HG02943 (cell line): Measurements from ENCODE around the gene SGSM1.

ENCODE experiments used
- ATAC-seq: cut with Tn5 transposase; IDR thresholded peaks from one replicate; pipeline ENCODE4 v1.9.1; 2021; ENCODE audit warnings: mild to moderate bottlenecking, low read depth, moderate library complexity; ENCODE audit not compliant: unreplicated experiment

Gene SGSM1, protein sequence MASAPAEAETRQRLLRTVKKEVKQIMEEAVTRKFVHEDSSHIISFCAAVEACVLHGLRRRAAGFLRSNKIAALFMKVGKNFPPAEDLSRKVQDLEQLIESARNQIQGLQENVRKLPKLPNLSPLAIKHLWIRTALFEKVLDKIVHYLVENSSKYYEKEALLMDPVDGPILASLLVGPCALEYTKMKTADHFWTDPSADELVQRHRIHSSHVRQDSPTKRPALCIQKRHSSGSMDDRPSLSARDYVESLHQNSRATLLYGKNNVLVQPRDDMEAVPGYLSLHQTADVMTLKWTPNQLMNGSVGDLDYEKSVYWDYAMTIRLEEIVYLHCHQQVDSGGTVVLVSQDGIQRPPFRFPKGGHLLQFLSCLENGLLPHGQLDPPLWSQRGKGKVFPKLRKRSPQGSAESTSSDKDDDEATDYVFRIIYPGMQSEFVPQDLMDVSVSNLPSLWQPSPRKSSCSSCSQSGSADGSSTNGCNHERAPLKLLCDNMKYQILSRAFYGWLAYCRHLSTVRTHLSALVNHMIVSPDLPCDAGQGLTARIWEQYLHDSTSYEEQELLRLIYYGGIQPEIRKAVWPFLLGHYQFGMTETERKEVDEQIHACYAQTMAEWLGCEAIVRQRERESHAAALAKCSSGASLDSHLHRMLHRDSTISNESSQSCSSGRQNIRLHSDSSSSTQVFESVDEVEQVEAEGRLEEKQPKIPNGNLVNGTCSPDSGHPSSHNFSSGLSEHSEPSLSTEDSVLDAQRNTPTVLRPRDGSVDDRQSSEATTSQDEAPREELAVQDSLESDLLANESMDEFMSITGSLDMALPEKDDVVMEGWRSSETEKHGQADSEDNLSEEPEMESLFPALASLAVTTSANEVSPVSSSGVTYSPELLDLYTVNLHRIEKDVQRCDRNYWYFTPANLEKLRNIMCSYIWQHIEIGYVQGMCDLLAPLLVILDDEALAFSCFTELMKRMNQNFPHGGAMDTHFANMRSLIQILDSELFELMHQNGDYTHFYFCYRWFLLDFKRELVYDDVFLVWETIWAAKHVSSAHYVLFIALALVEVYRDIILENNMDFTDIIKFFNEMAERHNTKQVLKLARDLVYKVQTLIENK

DNA sequence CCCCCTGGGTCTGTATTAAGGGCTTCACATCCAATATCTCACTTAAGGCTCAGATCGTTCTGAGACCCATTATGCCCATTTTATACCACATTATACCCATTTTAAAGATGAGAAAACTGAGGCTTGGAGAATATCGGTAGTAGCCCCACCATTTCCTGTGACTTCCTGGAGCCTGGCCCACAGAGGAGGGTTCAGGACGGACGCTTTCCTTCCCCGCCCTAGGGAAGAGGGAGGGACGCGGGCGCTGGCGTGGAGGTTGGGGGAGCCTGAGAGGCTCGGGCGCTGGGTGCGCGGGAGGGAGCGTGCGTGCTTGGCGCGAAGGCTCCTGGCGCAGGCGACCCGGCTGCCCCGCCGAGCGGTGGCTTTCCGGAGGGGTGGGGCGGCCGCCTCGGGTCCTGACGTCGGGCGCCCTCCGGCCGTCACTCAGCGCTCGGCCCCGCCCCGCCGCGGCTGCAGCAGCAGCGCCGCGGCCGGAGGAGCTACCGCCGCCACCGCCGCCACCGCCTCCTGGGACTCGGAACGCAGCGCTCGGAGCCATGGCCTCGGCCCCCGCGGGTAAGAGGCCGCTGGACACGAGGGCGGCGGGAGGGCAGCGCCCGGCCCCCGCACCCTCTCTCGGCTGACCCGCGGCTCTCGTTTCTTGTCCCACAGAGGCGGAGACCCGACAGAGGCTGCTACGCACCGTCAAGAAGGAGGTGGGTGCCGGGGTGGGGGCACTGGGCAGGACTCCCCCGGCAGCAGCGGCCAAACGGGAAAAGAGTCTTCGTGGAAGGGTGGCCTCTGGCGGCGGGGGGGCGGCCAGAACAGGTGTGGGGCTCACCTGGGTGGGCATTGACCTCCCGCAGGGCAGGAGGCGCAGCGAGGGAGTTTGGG lies at the start of gene SGSM1:
TSS of gene SGSM1 (plus strand) at position 422 of the 873 bp plus-strand sequence. CDS start at position 537, 115 bp downstream.
- no peak for ATAC-seq

DNA sequence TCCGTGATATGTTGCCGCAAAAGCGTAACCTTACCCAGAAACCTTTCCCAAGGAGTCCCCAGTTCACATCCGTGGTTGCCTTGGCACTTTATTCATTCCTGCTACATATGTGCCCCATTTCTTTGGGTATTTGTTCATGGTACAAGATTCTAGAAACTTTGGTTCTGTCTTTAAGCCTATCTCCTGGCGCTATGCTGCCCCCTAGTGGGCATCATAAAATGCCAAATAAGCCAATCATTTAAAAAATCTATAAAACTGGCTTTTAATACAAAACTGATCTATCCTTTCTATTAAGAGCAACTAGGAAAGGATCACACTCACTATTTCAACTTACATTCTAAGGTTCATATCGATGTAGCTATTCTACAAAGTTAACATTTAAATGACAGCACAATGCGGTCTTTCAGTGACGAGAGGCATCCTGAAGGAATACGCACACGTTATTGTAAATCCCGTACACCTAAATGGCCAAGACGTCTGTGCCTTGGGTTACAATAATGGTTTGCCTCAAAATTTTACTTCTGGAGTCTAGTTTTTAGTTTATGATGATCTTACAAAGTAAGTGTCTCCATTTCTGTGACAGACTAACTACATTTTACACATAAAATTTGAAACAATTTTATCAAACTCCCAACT lies 47.7 kb upstream of the SGSM1 start:
- no peak for ATAC-seq

DNA sequence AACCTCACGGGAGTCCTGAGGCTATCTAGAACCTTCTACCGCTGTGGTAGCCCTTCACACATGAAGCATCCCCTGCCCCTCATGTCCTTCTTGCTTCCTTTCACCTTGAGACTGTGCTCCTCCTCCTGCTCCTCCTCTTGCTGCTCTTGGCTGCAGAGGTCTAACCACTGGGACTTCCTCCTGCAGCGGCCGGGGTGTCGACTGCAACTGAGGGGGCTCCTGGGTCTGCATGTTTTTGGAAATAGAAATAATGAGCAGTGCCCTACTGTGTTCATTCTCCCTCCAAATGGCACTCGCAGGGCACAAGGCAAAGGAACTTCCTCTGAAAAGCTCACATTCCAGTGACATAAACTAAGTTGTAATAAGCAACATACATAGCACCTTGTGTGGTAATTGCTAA lies 46.2 kb upstream of the SGSM1 start:
- ATAC-seq, result no peak

DNA sequence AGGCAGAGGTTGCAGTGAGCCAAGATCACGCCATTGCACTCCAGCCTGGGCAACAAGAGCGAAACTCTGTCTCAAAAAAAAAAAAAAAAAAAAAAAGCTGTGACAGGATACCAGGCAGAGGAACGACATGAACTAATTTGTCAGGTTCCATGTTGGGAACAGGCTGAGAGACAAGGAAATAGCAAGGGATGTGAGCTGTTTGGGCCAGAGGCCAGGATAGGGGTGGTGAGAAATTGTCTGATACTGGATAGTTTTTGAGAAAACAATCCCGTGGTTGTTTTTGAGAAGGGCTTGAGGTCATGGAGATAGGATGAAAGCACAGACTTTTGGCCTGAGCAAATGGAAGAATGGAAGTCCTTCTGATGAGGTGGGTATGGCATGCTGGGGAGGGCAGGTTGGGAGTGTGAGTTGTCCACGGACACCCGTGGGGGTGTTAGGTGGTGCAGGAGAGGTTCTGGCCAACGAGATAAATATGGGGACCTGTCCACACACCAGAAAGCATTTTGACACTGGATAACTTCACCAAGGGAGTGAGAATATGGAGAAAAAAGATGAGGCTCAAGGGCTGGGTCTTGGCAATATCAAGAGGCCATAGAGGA lies 45.2 kb upstream of the SGSM1 start:
- ATAC-seq, result no peak

GRCh38 chr22:24761888-24762675 lies 43.9 kb upstream of the SGSM1 start:
- no peak for ATAC-seq

DNA sequence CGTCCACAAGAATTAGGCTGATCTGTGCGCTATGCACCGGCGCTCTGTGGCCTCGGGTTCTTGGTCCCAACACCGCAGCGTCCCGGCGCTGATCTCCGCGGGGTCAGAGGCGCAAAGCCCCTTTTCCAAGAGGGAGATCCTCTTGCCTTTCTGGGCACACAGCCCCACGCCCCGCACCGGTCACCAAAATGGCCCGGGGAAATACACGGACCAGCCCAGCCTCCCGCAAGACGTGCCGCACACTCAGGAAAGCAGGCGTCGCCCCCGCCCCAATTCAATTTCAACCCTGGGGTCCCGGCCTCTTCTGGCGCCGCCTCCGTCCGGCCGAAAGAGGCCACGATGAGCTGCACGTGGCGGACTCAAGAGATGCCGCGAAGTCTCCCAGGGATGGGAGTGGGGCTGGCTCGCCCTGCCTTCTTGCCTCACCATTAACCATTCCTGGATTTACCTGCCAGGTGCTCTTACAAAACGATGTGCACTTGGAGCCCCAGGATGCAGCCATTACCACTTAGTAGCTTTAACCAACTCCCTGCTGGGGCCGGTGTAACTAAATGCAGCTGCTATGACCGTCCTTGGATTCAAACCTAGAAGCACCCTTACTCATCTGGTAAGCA lies 42.0 kb upstream of the SGSM1 start:
- ATAC-seq, result no peak

GRCh38 chr22:24765166-24765565 lies 40.8 kb upstream of the SGSM1 start:
- ATAC-seq, result no peak

- ATAC-seq, result no peak
Measured at GRCh38 chr22:24768537-24769374, 37.3 kb upstream of the SGSM1 start.

- no peak for ATAC-seq
Measured at GRCh38 chr22:24772493-24773220, 33.4 kb upstream of the SGSM1 start.

DNA sequence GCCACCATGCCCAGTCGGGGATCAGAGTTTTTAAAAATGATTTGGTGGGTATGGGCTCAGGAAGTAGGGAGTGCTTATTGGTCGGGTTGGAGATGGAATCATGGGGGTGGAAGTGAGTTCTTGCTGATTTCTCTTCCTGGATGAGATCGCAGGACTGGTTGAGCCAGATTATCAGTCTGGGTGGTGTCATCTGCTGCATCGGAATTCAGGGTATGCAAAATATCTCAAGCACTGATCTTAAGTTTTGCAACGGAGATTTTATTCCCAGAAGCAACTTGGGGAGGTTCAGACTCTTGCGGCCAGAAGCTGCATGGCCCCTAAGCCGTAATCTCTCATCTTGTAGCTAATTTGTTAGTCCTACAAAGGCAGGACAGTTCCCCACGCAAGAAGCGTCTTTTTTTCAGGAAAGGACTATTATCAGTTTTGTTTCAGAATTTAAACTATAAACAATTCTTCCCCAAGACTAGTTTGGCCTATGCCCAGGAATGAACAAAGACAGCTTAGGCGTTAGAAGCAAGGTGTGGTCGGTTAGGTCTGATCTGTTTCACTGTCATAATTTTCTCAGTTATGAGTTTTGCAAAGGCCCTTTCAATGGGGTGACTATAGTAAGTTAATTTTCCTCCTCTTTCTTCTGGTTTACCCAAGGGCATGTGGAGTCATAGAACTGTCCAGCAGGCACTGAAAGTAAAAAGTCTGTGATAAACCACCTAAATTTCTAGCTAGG lies 30.1 kb upstream of the SGSM1 start:
- ATAC-seq, result no peak

DNA sequence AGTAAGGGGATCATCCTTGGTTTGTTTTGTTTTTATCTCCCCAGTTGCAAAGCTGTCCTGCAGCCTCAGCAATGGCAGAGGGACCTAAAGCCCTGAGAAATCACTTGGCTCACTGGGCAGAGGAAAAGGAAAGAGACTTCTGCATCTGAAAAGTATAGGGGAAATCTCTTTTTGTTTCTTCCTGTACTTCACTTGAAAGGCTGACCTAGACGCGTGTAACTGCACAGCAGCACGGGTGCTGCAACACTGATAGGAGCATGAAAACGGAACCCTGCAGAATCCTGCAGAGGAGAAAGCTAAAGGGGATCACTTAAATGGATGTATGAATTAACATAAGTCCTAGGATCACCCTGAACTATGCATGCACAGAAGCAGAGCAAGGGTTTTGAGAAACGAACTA lies 29.5 kb upstream of the SGSM1 start:
- ATAC-seq, result no peak

DNA sequence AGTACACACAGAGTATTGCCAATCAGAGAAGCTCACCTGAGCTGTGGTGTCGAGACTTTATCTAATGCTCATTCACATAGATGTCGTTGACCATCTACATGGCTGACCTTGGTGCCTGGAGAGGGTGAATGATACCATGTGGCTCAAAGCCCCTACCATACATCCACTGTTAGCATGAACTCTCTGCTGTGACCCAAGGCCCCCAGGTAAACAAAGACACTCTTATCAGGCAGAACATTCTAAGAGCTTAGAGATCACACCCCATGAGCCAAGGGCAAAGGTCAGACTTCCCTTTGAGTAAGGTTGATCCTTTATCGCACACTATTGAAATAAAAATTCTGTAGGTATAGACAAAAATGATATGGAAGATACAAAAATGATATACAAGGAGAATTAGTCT lies 16.5 kb upstream of the SGSM1 start:
- ATAC-seq, result no peak

DNA sequence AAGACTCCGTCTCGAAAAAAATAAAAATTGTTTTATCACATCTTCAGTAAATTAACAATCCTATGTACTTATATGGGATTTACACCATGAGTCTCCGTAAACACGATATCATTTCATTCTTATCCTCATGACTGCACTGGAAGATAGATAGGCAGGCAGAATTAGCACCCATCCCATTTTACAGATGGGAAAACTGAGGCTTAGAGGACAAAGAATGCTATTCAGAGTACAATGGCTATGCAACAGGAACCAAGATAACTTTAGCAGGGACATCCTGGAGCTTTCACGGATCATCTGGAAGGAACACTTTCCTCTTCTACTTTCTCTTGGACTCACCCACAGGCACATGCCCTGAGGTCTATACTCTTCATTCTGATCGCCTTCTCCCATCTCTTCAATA lies 14.6 kb upstream of the SGSM1 start:
- no peak for ATAC-seq

DNA sequence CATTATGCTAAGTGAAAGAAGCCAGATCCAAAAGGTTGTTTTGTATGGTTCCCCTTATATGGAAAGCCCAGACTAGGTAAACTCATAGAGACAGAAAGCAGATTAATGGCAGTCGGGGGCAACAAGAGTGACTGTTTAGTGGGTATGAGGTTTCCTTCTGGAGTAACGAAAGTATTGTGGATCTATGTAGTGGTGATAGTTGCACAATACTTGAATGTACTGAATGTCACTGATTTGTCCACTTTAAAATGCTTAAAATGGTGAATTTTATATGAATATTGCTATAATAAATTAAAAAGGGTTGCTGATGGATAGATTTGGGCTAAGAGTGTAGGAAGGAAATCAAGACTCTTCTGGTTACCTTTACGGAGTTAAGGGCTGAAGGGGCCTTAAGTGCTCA lies 10.0 kb upstream of the SGSM1 start:
- no peak for ATAC-seq

DNA sequence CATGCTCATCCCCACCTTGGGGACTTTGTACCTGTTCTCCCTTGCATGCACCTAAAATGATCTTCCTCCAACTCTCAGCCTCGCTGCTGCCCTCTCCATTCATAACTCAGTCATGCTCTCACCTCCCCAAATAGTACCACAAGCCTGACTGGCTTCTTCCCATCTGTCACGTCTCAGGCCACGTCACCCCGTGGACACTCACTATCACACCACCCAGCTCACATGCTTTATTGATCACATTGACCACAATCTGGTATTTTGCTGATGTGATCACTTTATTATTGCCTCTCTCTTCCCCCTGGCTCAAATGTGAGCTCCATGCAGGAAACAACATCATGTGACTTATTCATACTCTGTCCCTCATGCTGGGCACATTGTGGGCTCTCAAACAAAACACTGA lies 9.2 kb upstream of the SGSM1 start:
- ATAC-seq, result no peak

GRCh38 chr22:24801901-24802465 lies 4.0 kb upstream of the SGSM1 start:
- ATAC-seq, result no peak
